GM23338 (cell line): ENCODE measurements around the gene MYL11.

Experiments
- POLR2AphosphoS5 ChIP-seq: IDR thresholded peaks from 2 replicates; pipeline ENCODE4 v1.6.1; 2016; ENCODE audit warnings: antibody characterized with exemption, low read depth
- ZNF462 ChIP-seq: fragments of 250-450 bp; sonication (Bioruptor Pico); IDR thresholded peaks from 2 replicates; pipeline ENCODE4 v1.5.0; 2020; ENCODE audit warnings: mild to moderate bottlenecking, moderate library complexity
- TF ChIP-seq, protein P1 (sequence below), 2 experiments: fragments of 200-600 bp in 1 of 2; sonication (generic) in 1 of 2; conservative IDR thresholded peaks; 2 replicates each; pipeline versions ENCODE4 v1.5.1 to v1.6.1; 2016 to 2017; ENCODE audit warnings: antibody characterized with exemption in 2 of 2, low read depth in 2 of 2, mild to moderate bottlenecking in 2 of 2, moderate library complexity in 1 of 2

DNA sequence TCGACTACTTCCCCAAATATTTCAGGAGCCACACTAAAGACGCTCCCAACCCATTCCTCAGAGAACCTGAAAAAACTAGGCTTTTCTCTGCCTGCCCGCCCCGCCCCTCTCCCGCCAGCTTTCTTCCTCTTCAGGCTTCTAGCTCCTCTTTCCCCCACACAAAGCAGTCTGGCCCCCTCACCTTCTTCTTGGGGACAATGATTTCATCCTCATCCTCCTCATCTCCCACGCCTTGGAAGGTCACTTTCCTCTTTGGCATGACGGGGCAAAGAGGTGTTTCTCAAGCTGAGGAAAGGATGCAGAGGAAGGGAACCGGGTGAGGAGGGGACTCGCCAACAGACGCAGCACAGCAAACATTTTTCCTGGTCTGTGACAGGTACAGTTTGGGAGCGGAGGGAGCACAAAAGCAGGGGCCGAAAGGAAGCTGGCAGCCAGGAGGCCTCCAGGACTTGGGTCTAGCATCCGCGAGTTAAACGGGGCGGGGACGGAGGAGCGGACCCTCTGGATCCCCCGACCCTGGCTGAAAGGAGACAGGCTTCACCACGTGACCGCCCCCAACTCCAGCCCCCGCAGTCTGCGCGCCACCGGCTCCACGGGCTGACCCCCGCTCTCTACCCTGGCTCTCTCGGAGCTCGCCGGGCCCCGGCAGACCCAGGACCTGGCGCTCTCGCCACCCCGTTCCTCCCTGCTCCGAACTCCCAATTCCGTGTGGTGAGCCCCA is 20.0 kb upstream of the MYL11 start:
- TF ChIP-seq, protein P1, sequence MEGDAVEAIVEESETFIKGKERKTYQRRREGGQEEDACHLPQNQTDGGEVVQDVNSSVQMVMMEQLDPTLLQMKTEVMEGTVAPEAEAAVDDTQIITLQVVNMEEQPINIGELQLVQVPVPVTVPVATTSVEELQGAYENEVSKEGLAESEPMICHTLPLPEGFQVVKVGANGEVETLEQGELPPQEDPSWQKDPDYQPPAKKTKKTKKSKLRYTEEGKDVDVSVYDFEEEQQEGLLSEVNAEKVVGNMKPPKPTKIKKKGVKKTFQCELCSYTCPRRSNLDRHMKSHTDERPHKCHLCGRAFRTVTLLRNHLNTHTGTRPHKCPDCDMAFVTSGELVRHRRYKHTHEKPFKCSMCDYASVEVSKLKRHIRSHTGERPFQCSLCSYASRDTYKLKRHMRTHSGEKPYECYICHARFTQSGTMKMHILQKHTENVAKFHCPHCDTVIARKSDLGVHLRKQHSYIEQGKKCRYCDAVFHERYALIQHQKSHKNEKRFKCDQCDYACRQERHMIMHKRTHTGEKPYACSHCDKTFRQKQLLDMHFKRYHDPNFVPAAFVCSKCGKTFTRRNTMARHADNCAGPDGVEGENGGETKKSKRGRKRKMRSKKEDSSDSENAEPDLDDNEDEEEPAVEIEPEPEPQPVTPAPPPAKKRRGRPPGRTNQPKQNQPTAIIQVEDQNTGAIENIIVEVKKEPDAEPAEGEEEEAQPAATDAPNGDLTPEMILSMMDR (conservative IDR thresholded peaks at IDR 0.05; ENCODE audit: low read depth in 2 of 2): no peak
- TF ChIP-seq ZNF462: no peak
- TF ChIP-seq POLR2AphosphoS5: no peak
